BJ (cell line): Measurements from ENCODE around the gene NCAPD2. TPM values are rescaled to one million over a fixed set of nuclear protein-coding genes. Genes with fewer than 3 reads are reported as not detected.

Experiments used
- CTCF ChIA-PET: fragments of 350-600 bp; formaldehyde crosslinking; extraction: SDS; loops from one replicate; lab custom pipeline; 2021; ENCODE audit warnings: antibody characterized with exemption, inconsistent platforms; lab: Yijun Ruan, JAX
- POLR2A ChIA-PET: fragments of 300-600 bp; sonication (Branson Sonifier 250); formaldehyde crosslinking; extraction: SDS; loops from one replicate; lab custom pipeline; 2021; ENCODE audit warnings: antibody characterized with exemption; lab: Charles Lee
- DNase-seq: peaks from one replicate; pipeline ENCODE4 v3.0.0-alpha.2; 2011; ENCODE audit warnings: low read depth
- H3K27me3 ChIP-seq: 2 replicates; pipeline ENCODE4 v1.6.0; 2011; ENCODE audit warnings: low read length; ENCODE audit not compliant: control insufficient read depth, insufficient read depth
- H3K36me3 ChIP-seq: 2 replicates; pipeline ENCODE4 v1.5.1; 2011; ENCODE audit warnings: low read length; ENCODE audit not compliant: control insufficient read depth, insufficient read depth
- H3K4me3 ChIP-seq: 2 replicates; pipeline ENCODE4 v1.5.1; 2011; ENCODE audit warnings: low read depth, mild to moderate bottlenecking, control low read depth, low read length
- CTCF ChIP-seq: IDR thresholded peaks from 2 replicates; pipeline ENCODE4 v1.5.1; 2011; ENCODE audit warnings: low read depth, mild to moderate bottlenecking, control low read depth, inconsistent platforms, low read length, moderate library complexity; ENCODE audit not compliant: insufficient read depth
- polyA plus RNA-seq: library from polyadenylated mRNA; depleted of rRNA; stranded (reverse); fragments of >200 nt; gene quantifications from 2 replicates; pipeline ENCODE4 v1.2.3, GENCODE V29; 2011

NCAPD2 gene
- polyA plus RNA-seq, 1 experiment = 65.6 TPM

DNA sequence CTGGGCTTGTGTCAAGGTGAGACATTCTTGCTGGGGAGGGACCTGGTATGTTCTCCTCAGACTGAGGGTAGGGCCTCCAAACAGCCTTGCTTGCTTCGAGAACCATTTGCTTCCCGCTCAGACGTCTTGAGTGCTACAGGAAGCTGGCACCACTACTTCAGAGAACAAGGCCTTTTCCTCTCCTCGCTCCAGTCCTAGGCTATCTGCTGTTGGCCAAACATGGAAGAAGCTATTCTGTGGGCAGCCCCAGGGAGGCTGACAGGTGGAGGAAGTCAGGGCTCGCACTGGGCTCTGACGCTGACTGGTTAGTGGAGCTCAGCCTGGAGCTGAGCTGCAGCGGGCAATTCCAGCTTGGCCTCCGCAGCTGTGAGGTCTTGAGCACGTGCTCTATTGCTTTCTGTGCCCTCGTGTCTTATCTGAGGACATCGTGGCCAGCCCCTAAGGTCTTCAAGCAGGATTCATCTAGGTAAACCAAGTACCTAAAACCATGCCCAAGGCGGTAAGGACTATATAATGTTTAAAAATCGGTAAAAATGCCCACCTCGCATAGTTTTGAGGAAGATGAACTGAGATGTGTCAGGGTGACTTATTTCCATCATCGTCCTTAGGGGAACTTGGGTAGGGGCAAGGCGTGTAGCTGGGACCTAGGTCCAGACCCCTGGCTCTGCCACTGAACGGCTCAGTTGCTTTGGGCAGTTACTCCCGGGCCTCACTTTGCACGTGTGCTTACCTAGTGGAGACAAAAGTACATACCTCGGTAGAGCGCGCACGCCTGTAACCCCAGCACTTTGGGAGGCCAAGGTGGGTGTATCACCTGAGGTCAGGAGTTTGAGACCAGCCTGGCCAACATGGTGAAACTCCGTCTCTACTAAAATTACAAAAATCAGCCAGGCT lies 44.8 kb downstream of the NCAPD2 start:
- ChIA-PET POLR2A (interaction anchor here (0.6 to 1.5 kb wide), 5 partner anchors 10 to 467 kb away, joined by 3 to 14 read pairs (median 8); no protein-coding TSS in a partner anchor), CTCF (interaction anchor here (0.7 to 8.6 kb wide), 13 partner anchors 14 to 115 kb away, joined by 3 to 157 read pairs (median 4); partner anchors contain the start of genes IFFO1 and VAMP1)
- H3K36me3 ChIP-seq = peaks cover 45% of the 10 kb centered on the region
- no peak for TF ChIP-seq CTCF
- no peaks in the 10 kb centered on the region for H3K27me3 ChIP-seq
- no peak overlapping the region for H3K4me3 ChIP-seq
- DNase-seq = no peak

GRCh38 chr12:6539314-6539682 lies 45.4 kb downstream of the NCAPD2 start:
- no peak for DNase-seq
- H3K4me3 ChIP-seq = no peak overlapping the region
- H3K36me3 ChIP-seq = peaks cover 46% of the 10 kb centered on the region
- no peak for TF ChIP-seq CTCF
- POLR2A ChIA-PET = interaction anchor here (0.6 to 1.5 kb wide), 5 partner anchors 10 to 467 kb away, joined by 3 to 14 read pairs (median 6); partner anchors contain the start of gene ZNF384
- no peaks in the 10 kb centered on the region for H3K27me3 ChIP-seq
- CTCF ChIA-PET = interaction anchor here (0.8 to 8.6 kb wide), 10 partner anchors 14 to 117 kb away, joined by 3 to 157 read pairs (median 6); partner anchors contain the start of genes IFFO1 and VAMP1

DNA sequence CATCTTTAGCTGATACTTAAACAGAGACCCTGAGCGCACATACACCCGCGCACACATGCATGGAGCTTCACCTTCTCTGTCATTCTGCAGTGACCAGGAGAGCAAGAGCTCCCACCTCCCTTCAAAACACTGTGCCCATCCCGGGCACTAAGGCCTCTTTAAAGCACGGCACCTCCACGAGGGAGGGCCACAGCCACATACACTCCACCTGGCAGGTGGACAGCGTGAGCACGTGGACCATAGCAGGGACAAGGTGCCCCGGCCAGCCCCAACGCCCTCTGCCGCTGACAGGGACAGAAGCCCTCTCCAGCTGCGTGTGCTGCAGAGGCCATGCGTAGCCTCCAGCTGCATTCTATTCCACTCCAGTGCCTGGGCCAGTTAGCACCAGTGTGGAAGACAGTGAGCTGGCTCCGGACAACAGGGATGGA lies 45.8 kb downstream of the NCAPD2 start:
- CTCF ChIA-PET = interaction anchor here (0.8 to 8.6 kb wide), 8 partner anchors 13 to 118 kb away, joined by 3 to 157 read pairs (median 5); partner anchors contain the start of genes IFFO1 and VAMP1
- DNase-seq = no peak
- POLR2A ChIA-PET = interaction anchor here (0.6 to 1.5 kb wide), 4 partner anchors 9 to 150 kb away, joined by 3 to 14 read pairs (median 8); partner anchors contain the start of gene ZNF384
- Histone ChIP-seq H3K4me3 (no peak overlapping the region), H3K27me3 (no peaks in the 10 kb centered on the region), H3K36me3 (peaks cover 48% of the 10 kb centered on the region)
- no peak for TF ChIP-seq CTCF

GRCh38 chr12:6540181-6540877 lies 46.4 kb downstream of the NCAPD2 start:
- ChIA-PET POLR2A (interaction anchor here (1.5 kb wide), 1 partner anchor 13 kb away, joined by 9 read pairs; no protein-coding TSS in a partner anchor), CTCF (interaction anchor here (0.8 to 8.6 kb wide), 5 partner anchors 13 to 118 kb away, joined by 3 to 157 read pairs (median 4); partner anchors contain the start of gene IFFO1)
- TF ChIP-seq CTCF = no peak
- Histone ChIP-seq H3K4me3 (peak overlapping the region; percentile 5; the same call in 1 of the 2 replicates), H3K27me3 (no peaks in the 10 kb centered on the region), H3K36me3 (peaks cover 43% of the 10 kb centered on the region)
- DNase-seq = peak; percentile 87
